ENCODE results near the gene SIRPB2.

SIRPB2 gene

GRCh38 chr20:1460275-1460674, 30.9 kb downstream of the SIRPB2 start:
- intact Hi-C loops (cut with DNase I) = loop anchor here (10.0 kb wide), 1 partner anchor 145 kb away; no protein-coding TSS in a partner anchor
- DNase-seq = no peak

GRCh38 chr20:1457992-1458391, 33.2 kb downstream of the SIRPB2 start:
- intact Hi-C loops (cut with DNase I) = no loop called here

GRCh38 chr20:1456300-1456699, 34.9 kb downstream of the SIRPB2 start:
- intact Hi-C loops (cut with DNase I) = no loop called here
- no peak for DNase-seq

More at GRCh38 chr20:1457992-1458391, 33.2 kb downstream of the SIRPB2 start:
- no peak for DNase-seq

GRCh38 chr20:1450926-1451491, 40.2 kb downstream of the SIRPB2 start:
- intact Hi-C loops (cut with DNase I) = no loop called here
- DNase-seq = no peak

- DNase-seq = no peak
- intact Hi-C loops (cut with DNase I) = no loop called here
Measured at GRCh38 chr20:1449370-1449769, 41.9 kb downstream of the SIRPB2 start.

- no peak for DNase-seq
- intact Hi-C loops (cut with DNase I) = no loop called here
Measured at GRCh38 chr20:1448081-1448620, 43.1 kb downstream of the SIRPB2 start.

GRCh38 chr20:1446536-1446935, 44.7 kb downstream of the SIRPB2 start:
- intact Hi-C loops (cut with DNase I) = no loop called here

GRCh38 chr20:1443085-1443484, 48.1 kb downstream of the SIRPB2 start:
- intact Hi-C loops (cut with DNase I) = no loop called here
- no peak for DNase-seq

More at GRCh38 chr20:1446536-1446935, 44.7 kb downstream of the SIRPB2 start:
- DNase-seq = no peak

GRCh38 chr20:1442304-1442703, 48.9 kb downstream of the SIRPB2 start:
- intact Hi-C loops (cut with DNase I) = no loop called here
- no peak for DNase-seq

GRCh38 chr20:1441133-1441532, 50.1 kb downstream of the SIRPB2 start:
- intact Hi-C loops (cut with DNase I) = no loop called here
- no peak for DNase-seq

GRCh38 chr20:1440024-1440423, 51.2 kb downstream of the SIRPB2 start:
- intact Hi-C loops (cut with DNase I) = no loop called here
- DNase-seq = no peak

GRCh38 chr20:1438361-1438760, 52.9 kb downstream of the SIRPB2 start:
- intact Hi-C loops (cut with DNase I) = loop anchor here (5.0 kb wide), 1 partner anchor 126 kb away; no protein-coding TSS in a partner anchor

GRCh38 chr20:1437235-1437904, 53.9 kb downstream of the SIRPB2 start:
- intact Hi-C loops (cut with DNase I) = loop anchor here (5.0 kb wide), 1 partner anchor 125 kb away; no protein-coding TSS in a partner anchor
- peak; percentile 56 to 91 (median 80) for DNase-seq

More at GRCh38 chr20:1438361-1438760, 52.9 kb downstream of the SIRPB2 start:
- DNase-seq = no peak

GRCh38 chr20:1436263-1436662, 55.0 kb downstream of the SIRPB2 start:
- intact Hi-C loops (cut with DNase I) = loop anchor here (5.0 kb wide), 1 partner anchor 124 kb away; no protein-coding TSS in a partner anchor
- DNase-seq = no peak

GRCh38 chr20:1435337-1435699, 55.9 kb downstream of the SIRPB2 start:
- peak in 1 of 42 donors; percentile 31 for DNase-seq
- intact Hi-C loops (cut with DNase I) = loop anchor here (5.0 kb wide), 1 partner anchor 123 kb away; no protein-coding TSS in a partner anchor

GRCh38 chr20:1434571-1435336, 56.5 kb downstream of the SIRPB2 start:
- peak in 11 of 42 donors; percentile 5 to 51 (median 18) for DNase-seq
- intact Hi-C loops (cut with DNase I) = loop anchor here (5.0 kb wide), 1 partner anchor 122 kb away; no protein-coding TSS in a partner anchor

GRCh38 chr20:1431158-1431557, 60.1 kb downstream of the SIRPB2 start:
- intact Hi-C loops (cut with DNase I) = no loop called here
- DNase-seq = no peak

GRCh38 chr20:1430004-1430451, 61.2 kb downstream of the SIRPB2 start:
- peak in 1 of 42 donors; percentile 12 for DNase-seq
- intact Hi-C loops (cut with DNase I) = no loop called here

- peak in 1 of 42 donors; percentile 3 for DNase-seq
- intact Hi-C loops (cut with DNase I) = no loop called here
Measured at GRCh38 chr20:1429143-1429728, 62.0 kb downstream of the SIRPB2 start.
